CD14-positive monocyte (primary cell): ENCODE results near the gene USP1. TPM values are rescaled to one million over a fixed set of nuclear protein-coding genes. Genes with fewer than 3 reads are reported as not detected.

Experiments
- DNase-seq, 3 donors: peaks; one replicate each; pipeline ENCODE4 v3.0.0-alpha.2; 2011 to 2022
- H2AFZ ChIP-seq: 2 replicates; pipeline ENCODE4 v1.6.0; 2012; ENCODE audit warnings: mild to moderate bottlenecking, low read depth, low read length, inconsistent platforms; ENCODE audit not compliant: insufficient read depth, poor library complexity, severe bottlenecking
- H3K27ac ChIP-seq, 2 donors: 1 replicate in 1 of 2; 2 replicates in 1 of 2; pipeline ENCODE4 v1.5.1; 2012 to 2013; ENCODE audit warnings: low read length in 2 of 2, control low read depth in 1 of 2, inconsistent platforms in 1 of 2, low read depth in 1 of 2, mild to moderate bottlenecking in 1 of 2
- H3K27me3 ChIP-seq, 2 donors: one replicate each; pipeline versions ENCODE4 v1.6.0 to v1.6.1; 2011 to 2013; ENCODE audit warnings: low read length in 2 of 2; ENCODE audit not compliant: control insufficient read depth in 2 of 2, insufficient read depth in 2 of 2
- H3K36me3 ChIP-seq, 2 donors: replicated peaks in 1 of 2; 1 replicate in 1 of 2; 2 replicates in 1 of 2; pipeline versions ENCODE4 v1.5.1 to v1.6.1; 2012 to 2013; ENCODE audit warnings: low read length in 2 of 2, control low read depth in 1 of 2, inconsistent platforms in 1 of 2, mild to moderate bottlenecking in 1 of 2; ENCODE audit not compliant: insufficient read depth in 2 of 2, control insufficient read depth in 1 of 2
- H3K4me1 ChIP-seq, 2 donors: 1 replicate in 1 of 2; 2 replicates in 1 of 2; pipeline versions ENCODE4 v1.5.1 to v1.6.1; 2012 to 2013; ENCODE audit warnings: low read length in 2 of 2, control low read depth in 1 of 2, inconsistent platforms in 1 of 2, mild to moderate bottlenecking in 1 of 2, moderate library complexity in 1 of 2; ENCODE audit not compliant: insufficient read depth in 2 of 2, control insufficient read depth in 1 of 2
- H3K4me2 ChIP-seq: replicated peaks from 2 replicates; pipeline ENCODE3; 2012; ENCODE audit warnings: low read length, moderate library complexity, mild to moderate bottlenecking; ENCODE audit not compliant: poor library complexity, severe bottlenecking; ENCODE audit errors: extremely low read depth
- H3K4me3 ChIP-seq, 3 experiments: fragments of 200-600 bp in 1 of 3; sonication (generic) in 1 of 3; replicated peaks in 1 of 3; 1 replicate in 2 of 3; 2 replicates in 1 of 3; pipeline ENCODE4 v1.5.1; 2011 to 2013; ENCODE audit warnings: low read length in 3 of 3, mild to moderate bottlenecking in 3 of 3, control low read depth in 2 of 3, low read depth in 2 of 3, inconsistent platforms in 1 of 3, moderate library complexity in 1 of 3
- H3K79me2 ChIP-seq: 2 replicates; pipeline ENCODE4 v1.6.0; 2012; ENCODE audit warnings: mild to moderate bottlenecking, control low read depth, inconsistent platforms, low read length, moderate library complexity; ENCODE audit not compliant: insufficient read depth
- H3K9ac ChIP-seq: 2 replicates; pipeline ENCODE4 v1.6.0; 2017; ENCODE audit warnings: low read length, mild to moderate bottlenecking; ENCODE audit not compliant: insufficient read depth, poor library complexity, severe bottlenecking
- H3K9me3 ChIP-seq, 2 donors: replicated peaks in 1 of 2; 1 replicate in 1 of 2; 2 replicates in 1 of 2; pipeline versions ENCODE4 v1.5.1 to v1.6.1; 2012 to 2013; ENCODE audit warnings: low read length in 2 of 2, control low read depth in 1 of 2; ENCODE audit not compliant: control insufficient read depth in 1 of 2, insufficient read depth in 1 of 2
- H4K20me1 ChIP-seq: 2 replicates; pipeline ENCODE4 v1.6.0; 2012; ENCODE audit warnings: mild to moderate bottlenecking, low read length, control low read depth, moderate library complexity; ENCODE audit not compliant: insufficient read depth
- H3K27ac Mint-ChIP-seq, 7 donors: one replicate each; pipeline ENCODE4 v1.8.0; 2020; ENCODE audit warnings: mild to moderate bottlenecking in 7 of 7, mixed read lengths in 7 of 7, moderate library complexity in 6 of 7, inconsistent platforms in 2 of 7
- H3K27me3 Mint-ChIP-seq, 3 donors: one replicate each; pipeline ENCODE4 v1.8.0; 2021 to 2022; ENCODE audit warnings: low read depth in 3 of 3, mild to moderate bottlenecking in 3 of 3, mixed read lengths in 3 of 3, moderate library complexity in 3 of 3, inconsistent platforms in 1 of 3
- H3K36me3 Mint-ChIP-seq, 2 donors: one replicate each; pipeline ENCODE4 v1.8.0; 2020; ENCODE audit warnings: mixed read lengths in 2 of 2, inconsistent platforms in 1 of 2, mild to moderate bottlenecking in 1 of 2
- H3K4me1 Mint-ChIP-seq: one replicate; pipeline ENCODE4 v1.8.0; 2020; ENCODE audit warnings: mild to moderate bottlenecking, mixed read lengths
- H3K4me3 Mint-ChIP-seq, 2 donors: one replicate each; pipeline ENCODE4 v1.8.0; 2020; ENCODE audit warnings: mild to moderate bottlenecking in 2 of 2, mixed read lengths in 2 of 2, moderate library complexity in 1 of 2
- H3K9me3 Mint-ChIP-seq, 7 donors: one replicate each; pipeline ENCODE4 v1.8.0; 2020 to 2022; ENCODE audit warnings: mixed read lengths in 7 of 7, mild to moderate bottlenecking in 6 of 7, moderate library complexity in 6 of 7, inconsistent platforms in 2 of 7
- WGBS: methylation state at CpG from one replicate; pipeline ENCODE4 v1.1.5; 2013; ENCODE audit warnings: missing lambda C conversion rate; ENCODE audit not compliant: insufficient coverage; 5-methylcytosine and 5-hydroxymethylcytosine counted together
- intact Hi-C, 2 donors: fragments of 100-400 bp; cut with micrococcal nuclease; formaldehyde crosslinking; loops; one replicate each; pipeline versions ENCODE4 v1.15.0 to v1.15.1; 2023
- polyA plus RNA-seq, 3 donors: library from polyadenylated mRNA; depleted of rRNA in 1 of 3; unstranded in 2 of 3; stranded (reverse) in 1 of 3; fragments of 300-500 nt in 2 of 3; fragments of >200 nt in 1 of 3; fragmentation: Illumina TruSeq in 2 of 3; gene quantifications; 1 replicate in 2 of 3; 2 replicates in 1 of 3; pipeline ENCODE4 v1.2.3, GENCODE V29; 2012 to 2021
- TF ChIP-seq, protein P1 (sequence below): fragments of 200-600 bp; IDR thresholded peaks from one replicate; pipeline ENCODE4 v1.8.0; 2022; ENCODE audit warnings: antibody characterized with exemption, mild to moderate bottlenecking

The USP1 gene
- polyA plus RNA-seq, 3 donors, result 5.3 to 24.0 (median 13.6) TPM

DNA sequence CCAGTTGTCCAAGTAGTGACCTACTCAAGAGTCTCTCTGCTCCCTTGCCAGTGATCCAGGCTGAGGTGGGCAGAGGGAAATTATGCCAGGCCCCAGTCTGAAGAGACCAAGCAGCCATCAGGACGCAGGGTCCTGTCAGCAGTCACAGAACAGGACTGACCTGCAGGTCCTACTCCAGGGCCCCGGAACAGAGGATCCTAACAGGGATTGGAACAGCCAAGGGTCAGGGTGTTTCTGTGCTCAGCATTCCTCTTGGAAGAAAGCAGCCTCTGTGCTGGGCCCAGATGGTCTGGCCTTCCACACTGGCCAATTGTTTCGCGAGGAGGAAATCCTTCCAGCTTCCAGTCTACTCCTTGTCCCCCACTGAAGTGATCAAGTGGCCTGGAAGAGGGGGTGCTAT is 41.6 kb upstream of the USP1 start:
- H3K9me3 ChIP-seq, result no peaks in the 10 kb centered on the region
- H3K27ac Mint-ChIP-seq, result no peak overlapping the region
- no peaks in the 10 kb centered on the region for H4K20me1 ChIP-seq
- DNase-seq, result no peak
- no peak overlapping the region for H3K4me3 ChIP-seq
- no peaks in the 10 kb centered on the region for H3K4me1 ChIP-seq
- no peaks in the 10 kb centered on the region for H3K4me1 Mint-ChIP-seq
- H3K27ac ChIP-seq, result no peak overlapping the region
- H2AFZ ChIP-seq, result no peak overlapping the region
- no peaks in the 10 kb centered on the region for H3K27me3 ChIP-seq
- H3K4me3 Mint-ChIP-seq, result no peak overlapping the region
- 95% methylated on average over 2 of the region's 4 CpGs for WGBS
- H3K9ac ChIP-seq, result no peak overlapping the region
- intact Hi-C loops, result no loop called here
- H3K36me3 Mint-ChIP-seq, result no peaks in the 10 kb centered on the region
- no peaks in the 10 kb centered on the region for H3K36me3 ChIP-seq
- H3K9me3 Mint-ChIP-seq, result no peaks in the 10 kb centered on the region
- H3K27me3 Mint-ChIP-seq, result peaks cover 0 to 4% (median 3%) of the 10 kb centered on the region in 3 donors
- no peaks in the 10 kb centered on the region for H3K79me2 ChIP-seq
- TF ChIP-seq, protein P1, sequence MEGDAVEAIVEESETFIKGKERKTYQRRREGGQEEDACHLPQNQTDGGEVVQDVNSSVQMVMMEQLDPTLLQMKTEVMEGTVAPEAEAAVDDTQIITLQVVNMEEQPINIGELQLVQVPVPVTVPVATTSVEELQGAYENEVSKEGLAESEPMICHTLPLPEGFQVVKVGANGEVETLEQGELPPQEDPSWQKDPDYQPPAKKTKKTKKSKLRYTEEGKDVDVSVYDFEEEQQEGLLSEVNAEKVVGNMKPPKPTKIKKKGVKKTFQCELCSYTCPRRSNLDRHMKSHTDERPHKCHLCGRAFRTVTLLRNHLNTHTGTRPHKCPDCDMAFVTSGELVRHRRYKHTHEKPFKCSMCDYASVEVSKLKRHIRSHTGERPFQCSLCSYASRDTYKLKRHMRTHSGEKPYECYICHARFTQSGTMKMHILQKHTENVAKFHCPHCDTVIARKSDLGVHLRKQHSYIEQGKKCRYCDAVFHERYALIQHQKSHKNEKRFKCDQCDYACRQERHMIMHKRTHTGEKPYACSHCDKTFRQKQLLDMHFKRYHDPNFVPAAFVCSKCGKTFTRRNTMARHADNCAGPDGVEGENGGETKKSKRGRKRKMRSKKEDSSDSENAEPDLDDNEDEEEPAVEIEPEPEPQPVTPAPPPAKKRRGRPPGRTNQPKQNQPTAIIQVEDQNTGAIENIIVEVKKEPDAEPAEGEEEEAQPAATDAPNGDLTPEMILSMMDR, result no peak
- no peak overlapping the region for H3K4me2 ChIP-seq

DNA sequence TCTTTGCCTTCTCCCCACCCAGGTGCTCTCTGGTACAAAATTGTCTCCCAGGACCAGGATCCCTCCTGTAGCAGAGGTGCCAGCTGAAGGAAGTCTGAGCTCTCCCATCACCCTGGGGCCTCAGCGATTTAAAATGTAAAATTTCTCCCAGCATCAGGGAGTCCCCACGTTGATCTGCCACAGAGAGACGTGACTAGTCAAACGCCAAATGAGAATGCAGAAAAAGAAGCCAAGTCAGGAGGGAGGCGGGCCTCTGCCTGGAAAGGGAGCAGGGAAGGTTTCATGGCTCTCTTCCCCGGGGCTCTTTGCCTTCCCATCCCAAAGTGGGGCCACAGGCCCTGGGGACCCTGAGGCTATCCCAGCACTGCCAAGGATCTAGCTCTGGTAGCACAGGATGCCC is 40.0 kb upstream of the USP1 start:
- no peaks in the 10 kb centered on the region for H3K36me3 ChIP-seq
- H3K9me3 ChIP-seq, result no peaks in the 10 kb centered on the region
- H3K27ac Mint-ChIP-seq, result no peak overlapping the region
- H3K4me2 ChIP-seq, result no peak overlapping the region
- H4K20me1 ChIP-seq, result no peaks in the 10 kb centered on the region
- no peaks in the 10 kb centered on the region for H3K27me3 ChIP-seq
- no peak overlapping the region for H3K9ac ChIP-seq
- no peaks in the 10 kb centered on the region for H3K36me3 Mint-ChIP-seq
- no peaks in the 10 kb centered on the region for H3K79me2 ChIP-seq
- intact Hi-C loops, result no loop called here
- H3K27ac ChIP-seq, result no peak overlapping the region
- no peak overlapping the region for H3K4me3 ChIP-seq
- H3K27me3 Mint-ChIP-seq, result peaks cover 0 to 3% (median 2%) of the 10 kb centered on the region in 3 donors
- H3K4me3 Mint-ChIP-seq, result no peak overlapping the region
- H3K9me3 Mint-ChIP-seq, result no peaks in the 10 kb centered on the region
- no peak overlapping the region for H2AFZ ChIP-seq
- DNase-seq, result no peak
- 100% methylated on average over 4 of the region's 6 CpGs for WGBS
- H3K4me1 Mint-ChIP-seq, result no peaks in the 10 kb centered on the region
- TF ChIP-seq, protein P1, result no peak
- H3K4me1 ChIP-seq, result no peaks in the 10 kb centered on the region
